B cell (primary cell): ENCODE data around the gene KCNH1. TPM values are rescaled to one million over a fixed set of nuclear protein-coding genes. Genes with fewer than 3 reads are reported as not detected.
"Not testable (repeated sequence)": the region's sequence is repeated elsewhere in the genome, so short reads cannot be mapped to it uniquely, and the experiment has no call there.

ENCODE experiments used
- ATAC-seq: fragments of 200-7000 bp; cut with Tn5 transposase; one replicate; pipeline ENCODE4 v1.10.0; 2021; ENCODE audit warnings: low read depth, mild to moderate bottlenecking, moderate number of reproducible peaks, moderate library complexity
- CTCF ChIA-PET: fragments of 350-600 bp; sonication (Branson Sonifier 250); formaldehyde crosslinking; loops from one replicate; lab custom pipeline; 2021; ENCODE audit warnings: antibody characterized with exemption, inconsistent platforms; lab: Charles Lee
- POLR2A ChIA-PET: fragments of 350-600 bp; sonication (Branson Sonifier 250); formaldehyde crosslinking; loops from one replicate; lab custom pipeline; 2021; ENCODE audit warnings: antibody characterized with exemption; lab: Charles Lee
- DNase-seq: peaks from one replicate; pipeline ENCODE4 v3.0.0; 2013
- H2AFZ ChIP-seq: 2 replicates; pipeline ENCODE4 v1.6.1; 2012; ENCODE audit warnings: mild to moderate bottlenecking, low read depth, low read length; ENCODE audit not compliant: insufficient read depth, poor library complexity, severe bottlenecking
- H3K27ac ChIP-seq, 2 donors: 1 replicate in 1 of 2; 2 replicates in 1 of 2; pipeline ENCODE4 v1.5.1; 2012 to 2013; ENCODE audit warnings: low read length in 2 of 2, mild to moderate bottlenecking in 2 of 2, moderate library complexity in 1 of 2
- H3K27me3 ChIP-seq, 4 experiments: fragments of 200-600 bp in 1 of 4; sonication (generic) in 1 of 4; replicated peaks in 1 of 4; 1 replicate in 2 of 4; 2 replicates in 2 of 4; pipeline versions ENCODE4 v1.6.1 to v1.7.0; 2013 to 2016; ENCODE audit warnings: low read length in 3 of 4, mild to moderate bottlenecking in 2 of 4, mixed read lengths in 1 of 4, moderate library complexity in 1 of 4; ENCODE audit not compliant: insufficient read depth in 4 of 4, control insufficient read depth in 3 of 4; ENCODE audit errors: control extremely low read depth in 1 of 4
- H3K36me3 ChIP-seq, 2 experiments: replicated peaks in 1 of 2; 1 replicate in 1 of 2; 2 replicates in 1 of 2; pipeline versions ENCODE4 v1.6.1 to v1.7.1; 2013; ENCODE audit warnings: low read length in 1 of 2; ENCODE audit not compliant: insufficient read depth in 2 of 2, control insufficient read depth in 1 of 2; ENCODE audit errors: control extremely low read depth in 1 of 2, extremely low read depth in 1 of 2
- H3K4me1 ChIP-seq, 2 donors: fragments of 200-600 bp in 1 of 2; sonication (generic) in 1 of 2; 1 replicate in 1 of 2; 2 replicates in 1 of 2; pipeline versions ENCODE4 v1.5.1 to v1.6.1; 2013 to 2017; ENCODE audit warnings: low read length in 2 of 2; ENCODE audit not compliant: control insufficient read depth in 2 of 2, insufficient read depth in 2 of 2
- H3K4me2 ChIP-seq: replicated peaks from 2 replicates; pipeline ENCODE3; 2012; ENCODE audit warnings: mild to moderate bottlenecking, low read depth, low read length; ENCODE audit not compliant: poor library complexity, severe bottlenecking
- H3K4me3 ChIP-seq, 5 experiments: fragments of 200-600 bp in 1 of 5; sonication (generic) in 1 of 5; 1 replicate in 3 of 5; 2 replicates in 2 of 5; pipeline versions ENCODE4 v1.5.1 to v1.7.0; 2011 to 2016; ENCODE audit warnings: low read length in 4 of 5, mild to moderate bottlenecking in 4 of 5, low read depth in 2 of 5, control low read depth in 1 of 5, moderate library complexity in 1 of 5; ENCODE audit not compliant: insufficient read depth in 1 of 5; ENCODE audit errors: control extremely low read depth in 1 of 5, extremely low read depth in 1 of 5
- H3K79me2 ChIP-seq: fragments of 200-600 bp; sonication (generic); one replicate; pipeline ENCODE4 v1.6.0; 2016; ENCODE audit warnings: low read length; ENCODE audit not compliant: control insufficient read depth, insufficient read depth
- H3K9ac ChIP-seq: fragments of 200-600 bp; sonication (generic); 2 replicates; pipeline ENCODE4 v1.6.1; 2017; ENCODE audit warnings: mild to moderate bottlenecking, low read length, moderate library complexity
- H3K9me3 ChIP-seq, 3 donors: one replicate each; pipeline versions ENCODE4 v1.6.1 to v1.7.1; 2013; ENCODE audit warnings: low read length in 2 of 3; ENCODE audit not compliant: control insufficient read depth in 2 of 3, insufficient read depth in 1 of 3; ENCODE audit errors: control extremely low read depth in 1 of 3
- H4K20me1 ChIP-seq: 2 replicates; pipeline ENCODE4 v1.6.0; 2012; ENCODE audit warnings: mild to moderate bottlenecking, low read length; ENCODE audit not compliant: insufficient read depth, control insufficient read depth, poor library complexity, severe bottlenecking
- H3K27ac Mint-ChIP-seq: one replicate; pipeline ENCODE4 v1.8.0; 2021; ENCODE audit warnings: mixed read lengths
- H3K27me3 Mint-ChIP-seq: one replicate; pipeline ENCODE4 v1.8.0; 2021; ENCODE audit warnings: mixed read lengths
- H3K4me1 Mint-ChIP-seq: one replicate; pipeline ENCODE4 v1.8.0; 2021; ENCODE audit warnings: mixed read lengths
- H3K4me3 Mint-ChIP-seq: one replicate; pipeline ENCODE4 v1.8.0; 2021; ENCODE audit warnings: mixed read lengths
- H3K9me3 Mint-ChIP-seq: one replicate; pipeline ENCODE4 v1.8.0; 2022; ENCODE audit warnings: mixed read lengths; ENCODE audit not compliant: insufficient read depth
- CTCF ChIP-seq: fragments of 200-600 bp; IDR thresholded peaks from one replicate; pipeline ENCODE4 v1.8.0; 2022; ENCODE audit warnings: antibody characterized with exemption, mild to moderate bottlenecking
- EZH2 ChIP-seq: IDR thresholded peaks from 2 replicates; pipeline ENCODE4 v1.6.1; 2012; ENCODE audit warnings: borderline replicate concordance, low read depth, mild to moderate bottlenecking, moderate library complexity, low read length; ENCODE audit not compliant: insufficient read depth, poor library complexity, severe bottlenecking
- WGBS: methylation state at CpG from one replicate; pipeline ENCODE4 v1.1.5; 2013; ENCODE audit warnings: missing lambda C conversion rate; ENCODE audit not compliant: insufficient coverage; 5-methylcytosine and 5-hydroxymethylcytosine counted together
- intact Hi-C: fragments of 100-400 bp; cut with micrococcal nuclease; formaldehyde crosslinking; loops from one replicate; pipeline ENCODE4 v1.10.0; 2022
- polyA plus RNA-seq: library from polyadenylated mRNA; depleted of rRNA; stranded (reverse); fragments of >200 nt; gene quantifications from 2 replicates; pipeline ENCODE4 v1.2.3, GENCODE V29; 2012
- total RNA-seq, 2 donors: library from RNA; stranded (reverse); fragments of 120-200 nt in 1 of 2; gene quantifications; 1 replicate in 1 of 2; 2 replicates in 1 of 2; pipeline versions ENCODE4 v1.2.3 to v1.2.4, GENCODE V29; 2013 to 2022

Gene KCNH1
- total and polyA plus RNA-seq, 2 donors (not counting 1 experiment from before 2014, with no cell fraction given): not detected

DNA sequence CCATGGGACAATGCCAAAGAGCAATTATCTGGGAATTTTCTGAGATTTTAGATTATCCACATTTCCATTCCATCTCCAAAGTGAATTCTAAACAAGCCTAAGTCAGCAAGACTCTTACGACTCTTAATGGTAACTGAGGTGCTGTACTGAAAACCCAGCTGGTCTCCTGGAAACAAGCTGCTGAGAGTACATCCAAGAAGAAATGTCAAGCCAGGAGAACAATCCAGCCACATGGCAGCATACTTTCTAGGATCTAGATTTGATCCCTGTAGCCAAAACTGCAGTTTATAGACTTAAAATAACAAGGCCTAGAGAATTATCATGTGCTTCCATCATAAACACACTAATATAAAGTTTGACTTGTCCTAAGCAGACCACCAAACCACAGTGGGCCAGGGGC lies 45.8 kb downstream of the KCNH1 start:
- CTCF ChIA-PET: no interaction called here
- Histone ChIP-seq H3K9ac (no peak overlapping the region), H3K27me3 (peaks cover 0 to 2% (median 0%) of the 10 kb centered on the region in 4 experiments), H3K36me3 (no peaks in the 10 kb centered on the region), H4K20me1 (no peaks in the 10 kb centered on the region), H3K4me1 (no peaks in the 10 kb centered on the region), H3K4me3 (no peak overlapping the region), H3K27ac (no peak overlapping the region), H2AFZ (no peak overlapping the region), H3K9me3 (no peaks in the 10 kb centered on the region), H3K4me2 (no peak overlapping the region), H3K79me2 (no peaks in the 10 kb centered on the region)
- TF ChIP-seq EZH2 (no peak), CTCF (no peak)
- no peak overlapping the region for H3K27ac Mint-ChIP-seq
- intact Hi-C loops: no loop called here
- no peaks in the 10 kb centered on the region for H3K4me1 Mint-ChIP-seq
- no peak for ATAC-seq
- no peak overlapping the region for H3K4me3 Mint-ChIP-seq
- no peaks in the 10 kb centered on the region for H3K9me3 Mint-ChIP-seq
- H3K27me3 Mint-ChIP-seq: peaks cover 8% of the 10 kb centered on the region
- POLR2A ChIA-PET: no interaction called here
- DNase-seq: no peak
- 90% methylated on average over 1 of the region's 1 CpG for WGBS

GRCh38 chr1:211082824-211083223 lies 51.1 kb downstream of the KCNH1 start:
- Histone ChIP-seq H3K9me3 (no peaks in the 10 kb centered on the region), H3K36me3 (no peaks in the 10 kb centered on the region), H3K4me1 (no peaks in the 10 kb centered on the region), H4K20me1 (no peaks in the 10 kb centered on the region), H3K4me3 (no peak overlapping the region), H3K9ac (no peak overlapping the region), H2AFZ (no peak overlapping the region), H3K79me2 (no peaks in the 10 kb centered on the region), H3K4me2 (no peak overlapping the region), H3K27me3 (no peaks in the 10 kb centered on the region), H3K27ac (no peak overlapping the region)
- Mint-ChIP-seq H3K4me3 (no peak overlapping the region), H3K27me3 (peaks cover 6% of the 10 kb centered on the region), H3K9me3 (no peaks in the 10 kb centered on the region), H3K27ac (no peak overlapping the region), H3K4me1 (no peaks in the 10 kb centered on the region)
- intact Hi-C loops: no loop called here
- 67% methylated on average over 3 of the region's 5 CpGs for WGBS
- DNase-seq: no peak
- ChIA-PET CTCF (no interaction called here), POLR2A (no interaction called here)
- no peak for ATAC-seq
- TF ChIP-seq CTCF: no peak
- TF ChIP-seq EZH2: no peak

GRCh38 chr1:211081447-211081846 lies 52.5 kb downstream of the KCNH1 start:
- H3K27ac ChIP-seq, H3K36me3 ChIP-seq, DNase-seq, H3K27me3 Mint-ChIP-seq, H3K9ac ChIP-seq, H2AFZ ChIP-seq, intact Hi-C loops, H3K4me1 ChIP-seq, H3K27me3 ChIP-seq, H4K20me1 ChIP-seq, CTCF ChIA-PET, H3K4me2 ChIP-seq, POLR2A ChIA-PET, H3K79me2 ChIP-seq, H3K9me3 ChIP-seq, H3K9me3 Mint-ChIP-seq, H3K27ac Mint-ChIP-seq, H3K4me3 ChIP-seq, H3K4me3 Mint-ChIP-seq, H3K4me1 Mint-ChIP-seq, ATAC-seq: not testable (repeated sequence)
- WGBS: 100% methylated on average over 1 of the region's 5 CpGs
